22Rv1 (cell line): ENCODE measurements around the gene CALHM6.

Experiments
- ZFX ChIP-seq: fragments of 450-650 bp; IDR thresholded peaks from 2 replicates; pipeline ENCODE4 v1.6.1; 2017; ENCODE audit warnings: antibody characterized with exemption, borderline replicate concordance
- TF ChIP-seq, protein P1 (sequence below): fragments of 450-650 bp; IDR thresholded peaks from 2 replicates; pipeline ENCODE4 v1.5.1; 2017; ENCODE audit warnings: mild to moderate bottlenecking

DNA sequence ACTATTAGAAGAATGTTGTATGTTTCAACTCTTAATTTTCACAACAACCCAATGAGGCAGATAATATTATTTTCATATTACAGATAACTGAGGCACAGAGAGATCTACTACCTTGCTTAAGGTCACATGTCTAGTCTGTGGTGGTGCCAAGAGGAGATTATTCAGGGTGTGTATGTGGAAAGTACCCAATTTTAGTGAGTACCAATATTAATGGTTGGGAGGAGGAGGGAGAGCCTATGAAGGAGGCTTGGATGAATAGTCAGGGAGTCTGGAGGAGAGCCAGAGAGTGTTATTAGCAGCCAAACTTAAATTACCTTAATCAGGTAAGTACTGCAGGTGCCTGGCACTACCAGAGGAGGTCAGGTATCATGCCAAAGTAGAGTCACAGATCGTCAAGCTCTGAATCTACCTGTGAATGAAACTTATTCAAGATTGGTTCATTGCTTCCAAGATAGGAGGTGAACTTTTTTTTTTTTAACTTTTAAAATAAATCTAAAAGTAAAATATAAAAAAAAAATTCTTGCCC is 10.9 kb upstream of the CALHM6 start:
- TF ChIP-seq, protein P1, sequence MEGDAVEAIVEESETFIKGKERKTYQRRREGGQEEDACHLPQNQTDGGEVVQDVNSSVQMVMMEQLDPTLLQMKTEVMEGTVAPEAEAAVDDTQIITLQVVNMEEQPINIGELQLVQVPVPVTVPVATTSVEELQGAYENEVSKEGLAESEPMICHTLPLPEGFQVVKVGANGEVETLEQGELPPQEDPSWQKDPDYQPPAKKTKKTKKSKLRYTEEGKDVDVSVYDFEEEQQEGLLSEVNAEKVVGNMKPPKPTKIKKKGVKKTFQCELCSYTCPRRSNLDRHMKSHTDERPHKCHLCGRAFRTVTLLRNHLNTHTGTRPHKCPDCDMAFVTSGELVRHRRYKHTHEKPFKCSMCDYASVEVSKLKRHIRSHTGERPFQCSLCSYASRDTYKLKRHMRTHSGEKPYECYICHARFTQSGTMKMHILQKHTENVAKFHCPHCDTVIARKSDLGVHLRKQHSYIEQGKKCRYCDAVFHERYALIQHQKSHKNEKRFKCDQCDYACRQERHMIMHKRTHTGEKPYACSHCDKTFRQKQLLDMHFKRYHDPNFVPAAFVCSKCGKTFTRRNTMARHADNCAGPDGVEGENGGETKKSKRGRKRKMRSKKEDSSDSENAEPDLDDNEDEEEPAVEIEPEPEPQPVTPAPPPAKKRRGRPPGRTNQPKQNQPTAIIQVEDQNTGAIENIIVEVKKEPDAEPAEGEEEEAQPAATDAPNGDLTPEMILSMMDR = no peak
- TF ChIP-seq ZFX = no peak
